Stimulated activated CD4-positive, alpha-beta T cell treated with anti-CD3 and anti-CD28 coated beads, Interleukin-12 subunit alpha, Interleukin-12 subunit beta, amount 100 ng/mL, for 4 hours (primary cell): ENCODE data around the gene RAB4B.
"Not testable (repeated sequence)": the region's sequence is repeated elsewhere in the genome, so short reads cannot be mapped to it uniquely, and the experiment has no call there.

Experiments used
- DNase-seq: peaks from one replicate; pipeline ENCODE4 v3.0.0-alpha.2; 2020

RAB4B gene

DNA sequence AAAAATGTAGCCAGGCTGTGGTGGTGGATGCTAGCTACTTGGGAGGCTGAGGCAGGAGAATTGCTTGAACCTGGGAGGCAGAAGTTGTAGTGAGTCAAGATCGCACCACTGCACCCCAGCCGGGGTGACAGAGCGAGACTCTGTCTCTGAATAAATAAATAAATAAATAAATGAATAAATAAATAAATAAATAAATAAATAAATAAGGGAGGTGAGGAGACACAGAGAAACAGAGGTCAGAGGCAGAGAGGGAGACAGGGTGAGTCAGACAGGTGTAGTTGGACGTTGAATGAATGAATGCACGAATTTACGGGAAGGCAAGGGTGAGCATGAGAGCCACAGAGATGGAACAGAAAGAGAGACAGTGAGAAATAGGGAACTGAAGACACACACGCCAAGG is 3.1 kb downstream of the RAB4B start:
- DNase-seq = no peak

DNA sequence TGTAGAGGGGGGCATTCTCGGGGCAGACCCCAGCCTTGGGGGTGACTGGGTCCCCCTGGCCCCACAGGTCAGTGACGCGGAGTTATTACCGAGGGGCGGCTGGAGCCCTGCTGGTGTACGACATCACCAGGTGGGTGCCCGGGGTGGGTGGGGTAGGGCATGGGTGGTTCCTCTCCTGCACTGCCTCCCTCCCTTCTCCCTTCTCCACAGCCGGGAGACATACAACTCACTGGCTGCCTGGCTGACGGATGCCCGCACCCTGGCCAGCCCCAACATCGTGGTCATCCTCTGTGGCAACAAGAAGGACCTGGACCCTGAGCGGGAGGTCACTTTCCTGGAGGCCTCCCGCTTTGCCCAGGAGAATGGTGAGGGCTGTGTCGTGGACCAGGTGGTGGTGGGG is 5.7 kb downstream of the RAB4B start:
- no peak for DNase-seq

DNA sequence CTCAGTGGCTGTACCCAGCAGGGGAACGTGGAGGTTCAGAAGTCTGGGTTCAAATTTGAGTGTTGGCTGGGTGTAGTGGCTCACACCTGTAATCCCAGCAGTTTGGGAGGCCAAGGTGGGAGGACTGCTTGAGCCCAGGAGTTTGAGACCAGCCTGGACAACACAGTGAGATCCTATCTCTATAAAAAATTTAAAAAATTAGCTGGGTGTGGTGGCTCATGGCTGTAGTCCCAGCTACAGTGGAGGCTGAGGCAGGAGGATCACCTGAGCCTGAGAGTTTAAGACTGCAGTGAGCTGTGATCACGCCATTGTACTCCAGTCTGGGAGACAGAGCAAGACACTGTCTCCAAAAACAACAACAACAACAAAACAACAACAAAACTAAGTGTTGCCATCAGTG is 6.1 kb downstream of the RAB4B start:
- not testable (repeated sequence) for DNase-seq

DNA sequence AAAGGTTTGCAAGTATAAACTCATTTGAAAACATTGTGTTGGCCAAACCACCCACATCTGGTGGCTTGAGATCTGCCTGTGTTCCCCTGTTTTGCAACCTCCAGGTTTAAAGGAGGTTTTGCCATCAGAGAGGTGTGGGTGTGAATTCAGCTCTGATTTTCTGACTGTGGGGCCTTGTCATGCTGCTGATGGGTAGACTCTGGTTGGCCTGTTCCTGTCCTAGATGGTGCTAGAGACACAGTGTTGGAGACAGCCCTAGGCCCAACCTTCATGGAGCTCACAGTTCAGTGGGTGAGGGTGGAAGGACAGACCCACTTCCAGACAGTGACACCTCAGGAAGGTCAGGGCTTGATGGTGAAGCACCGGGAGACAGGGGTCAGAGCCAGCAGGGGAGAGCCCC is 7.5 kb downstream of the RAB4B start:
- DNase-seq = no peak

DNA sequence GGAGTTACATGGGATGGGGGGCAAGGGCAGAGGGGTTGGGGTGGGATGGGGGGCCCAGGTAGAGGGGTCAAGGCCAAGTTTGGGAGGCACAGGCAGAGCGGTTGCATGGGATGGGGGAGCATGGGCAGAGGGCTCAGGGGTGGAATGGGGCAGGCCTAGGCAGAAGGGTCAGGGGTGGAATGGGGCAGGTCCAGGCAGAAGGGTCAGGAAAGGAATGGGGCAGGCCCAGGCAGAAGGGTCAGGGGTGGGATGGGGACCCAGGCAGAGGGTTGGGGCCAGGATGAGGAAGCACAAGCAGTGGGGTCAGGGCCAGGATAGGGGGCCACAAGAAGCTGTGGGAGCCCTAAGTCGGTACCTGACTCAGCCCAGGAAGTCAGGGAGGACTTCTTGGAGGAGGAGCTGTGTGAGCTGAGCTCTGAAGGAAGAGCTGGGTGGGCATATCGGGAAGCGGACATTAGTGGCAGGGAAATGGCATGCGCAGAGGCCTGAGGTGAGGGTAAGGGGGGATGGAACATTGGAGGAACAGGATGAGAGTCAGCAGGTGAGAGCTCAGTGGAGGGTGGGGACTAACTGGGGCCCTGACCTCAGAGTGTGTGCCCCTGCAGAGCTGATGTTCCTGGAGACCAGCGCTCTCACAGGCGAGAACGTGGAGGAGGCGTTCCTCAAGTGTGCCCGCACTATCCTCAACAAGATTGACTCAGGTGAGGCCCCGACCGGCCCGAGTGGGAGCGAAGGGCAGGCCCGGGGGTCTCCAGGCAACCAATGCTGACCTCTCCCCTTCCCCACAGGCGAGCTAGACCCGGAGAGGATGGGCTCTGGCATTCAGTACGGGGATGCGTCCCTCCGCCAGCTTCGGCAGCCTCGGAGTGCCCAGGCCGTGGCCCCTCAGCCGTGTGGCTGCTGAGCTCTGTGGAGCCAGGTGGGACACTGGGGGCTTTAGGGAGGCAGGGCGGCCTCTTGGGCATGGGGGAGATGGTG is 8.3 kb downstream of the RAB4B start:
- no peak for DNase-seq

DNA sequence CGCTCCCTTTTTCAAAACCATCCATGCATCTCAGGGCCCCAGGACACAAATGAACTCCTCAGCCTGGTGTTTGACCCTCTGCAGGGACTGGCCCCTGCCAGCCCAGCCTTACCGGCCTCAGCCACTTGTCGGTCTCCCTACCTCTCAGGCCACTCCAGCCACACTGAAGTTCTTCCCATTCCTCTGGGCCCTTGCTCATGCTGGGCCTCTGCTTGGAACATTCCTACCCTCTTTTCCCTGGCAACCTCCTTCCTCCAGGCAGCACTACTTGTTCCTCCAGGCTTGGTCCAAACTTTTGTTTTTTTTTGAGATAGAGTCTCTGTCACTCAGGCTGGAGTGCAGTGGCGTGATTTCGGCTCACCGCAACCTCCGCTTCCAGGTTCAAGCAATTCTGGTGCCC is 13.3 kb downstream of the RAB4B start:
- DNase-seq = no peak

DNA sequence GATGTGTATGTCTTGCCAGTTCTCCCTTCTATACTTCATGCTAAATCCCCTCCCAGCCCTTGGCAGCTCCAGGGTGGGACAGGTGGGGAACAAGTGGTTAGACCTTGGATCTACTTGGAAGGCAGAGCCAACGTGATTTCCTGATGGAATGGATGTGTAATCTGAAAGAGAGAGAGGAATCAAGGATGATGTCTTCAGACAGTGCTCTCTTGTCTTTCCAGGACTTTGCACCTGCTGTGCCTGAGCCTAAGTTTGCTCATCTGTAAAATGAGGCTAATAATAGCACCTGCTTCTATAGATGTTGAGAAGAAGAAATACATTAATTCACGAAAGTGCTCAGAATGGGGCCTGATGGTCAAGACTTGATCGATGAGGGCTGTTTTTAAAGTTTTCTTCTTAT is 13.9 kb downstream of the RAB4B start:
- no peak for DNase-seq

DNA sequence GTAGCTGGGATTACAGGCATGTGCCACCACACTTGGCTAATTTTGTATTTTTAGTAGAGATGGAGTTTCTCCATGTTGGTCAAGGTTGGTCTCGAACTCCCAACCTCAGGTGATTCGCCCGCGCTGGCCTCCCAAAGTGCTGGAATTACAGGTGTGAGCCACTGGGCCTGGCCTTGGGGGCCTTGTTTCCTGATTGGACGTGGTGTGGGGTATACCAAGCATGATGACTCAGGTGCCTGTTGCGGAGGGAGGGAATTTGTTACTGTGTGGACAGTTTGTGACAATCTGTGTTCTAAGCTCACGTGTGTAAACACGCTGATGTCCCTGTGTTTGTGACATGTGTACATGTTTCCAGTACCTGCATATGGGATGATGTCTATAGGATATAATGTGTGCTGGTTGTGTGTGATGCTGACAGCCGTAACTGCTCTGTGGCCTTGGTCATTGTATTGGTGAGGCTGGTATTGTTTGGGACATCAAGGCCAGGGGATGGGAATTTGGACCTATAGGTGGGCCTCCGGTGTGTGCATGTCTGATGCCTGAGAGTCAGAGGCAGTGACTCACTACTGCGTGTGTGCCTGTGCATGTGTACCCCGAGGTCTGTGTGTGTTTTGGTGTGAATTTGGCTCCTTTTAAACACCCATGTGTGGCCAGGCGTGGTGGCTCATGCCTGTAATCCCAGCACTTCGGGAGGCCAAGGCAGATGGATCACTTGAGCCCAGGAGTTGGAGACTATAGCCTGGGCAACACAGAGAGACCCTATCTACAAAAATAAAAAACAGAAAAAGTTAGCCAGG is 19.3 kb downstream of the RAB4B start:
- DNase-seq = no peak

DNA sequence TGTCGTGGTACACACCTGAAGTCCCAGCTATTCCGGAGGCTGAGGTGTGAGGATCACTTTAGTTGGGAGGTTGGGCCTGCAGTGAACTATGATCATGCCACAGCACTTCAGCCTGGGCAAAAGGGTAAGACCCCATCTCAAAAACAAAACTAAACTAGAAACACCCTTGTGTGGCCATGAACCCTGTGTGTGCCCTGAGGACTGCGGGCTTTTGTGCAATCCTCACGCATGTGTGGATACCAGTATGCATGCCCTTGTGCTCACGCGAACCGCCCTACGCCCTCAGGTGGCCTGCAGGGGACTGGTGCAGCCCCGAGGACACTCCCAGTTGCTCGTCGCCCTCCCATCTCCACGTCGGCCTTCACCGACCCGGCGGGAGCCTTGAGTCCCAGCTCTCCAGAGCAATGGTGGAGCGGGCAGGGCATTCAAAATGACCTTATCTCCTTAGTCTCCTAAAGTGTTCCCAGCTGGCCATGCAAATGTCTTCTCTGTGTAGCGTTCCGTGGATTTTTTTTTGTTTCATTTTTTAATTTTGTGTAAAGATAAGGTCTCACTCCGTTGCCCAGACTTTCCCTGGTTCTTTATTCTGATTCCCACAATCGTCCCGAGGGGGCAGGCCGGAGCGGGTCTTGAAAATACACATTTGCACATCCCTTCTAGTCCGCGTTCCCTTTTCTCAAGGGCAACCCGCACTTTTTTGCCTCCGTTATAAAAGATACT is 20.1 kb downstream of the RAB4B start:
- peak; percentile 48 for DNase-seq

DNA sequence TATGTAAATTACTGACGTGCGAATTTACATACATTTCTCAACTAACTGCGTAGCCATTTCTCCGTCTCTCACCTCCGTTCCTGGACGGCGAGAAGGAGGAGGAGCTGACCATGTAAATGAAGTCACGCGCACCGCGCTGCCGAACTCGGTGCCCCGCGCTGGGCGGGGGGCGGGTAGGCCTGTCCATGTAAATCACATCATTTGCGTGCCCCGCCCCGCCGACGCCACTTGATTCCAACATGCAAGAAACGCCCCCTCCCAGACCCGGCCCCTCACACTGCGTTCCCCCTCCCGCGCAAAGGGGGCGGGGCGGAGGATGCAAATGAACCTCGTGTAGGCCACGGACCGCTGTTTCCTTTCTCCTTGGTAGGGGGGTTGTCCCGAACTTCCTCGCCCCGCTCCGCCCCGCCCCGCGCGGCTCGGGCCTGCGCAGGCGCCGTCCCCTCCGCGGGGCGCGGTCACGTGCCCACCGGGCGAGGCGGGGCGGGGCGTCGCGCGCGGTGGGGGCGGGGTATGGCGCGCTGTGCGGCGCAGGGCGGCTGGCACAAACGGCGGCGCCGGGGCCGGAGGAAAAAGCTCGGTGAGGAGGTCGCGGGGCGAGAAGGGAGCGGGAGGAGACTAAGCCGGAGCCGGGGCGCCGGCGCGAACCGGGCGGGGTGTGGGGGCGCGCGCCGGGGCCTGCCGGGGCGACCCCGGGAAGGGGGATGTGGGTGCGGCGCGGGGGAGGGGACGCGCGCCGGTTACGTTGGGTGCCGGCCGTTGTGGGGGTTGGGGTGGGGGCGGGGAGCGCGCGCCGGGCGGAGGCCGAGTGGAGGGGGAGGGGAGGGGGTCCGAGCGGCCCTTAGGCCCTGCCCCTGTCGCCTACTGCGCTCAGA is 20.9 kb downstream of the RAB4B start, which contains the start of gene EGLN2:
TSS of gene EGLN2 (plus strand) at position 509 of the 875 bp plus-strand sequence. CDS start 1,382 bp downstream, outside the sequence.
- peak; percentile 100 for DNase-seq

DNA sequence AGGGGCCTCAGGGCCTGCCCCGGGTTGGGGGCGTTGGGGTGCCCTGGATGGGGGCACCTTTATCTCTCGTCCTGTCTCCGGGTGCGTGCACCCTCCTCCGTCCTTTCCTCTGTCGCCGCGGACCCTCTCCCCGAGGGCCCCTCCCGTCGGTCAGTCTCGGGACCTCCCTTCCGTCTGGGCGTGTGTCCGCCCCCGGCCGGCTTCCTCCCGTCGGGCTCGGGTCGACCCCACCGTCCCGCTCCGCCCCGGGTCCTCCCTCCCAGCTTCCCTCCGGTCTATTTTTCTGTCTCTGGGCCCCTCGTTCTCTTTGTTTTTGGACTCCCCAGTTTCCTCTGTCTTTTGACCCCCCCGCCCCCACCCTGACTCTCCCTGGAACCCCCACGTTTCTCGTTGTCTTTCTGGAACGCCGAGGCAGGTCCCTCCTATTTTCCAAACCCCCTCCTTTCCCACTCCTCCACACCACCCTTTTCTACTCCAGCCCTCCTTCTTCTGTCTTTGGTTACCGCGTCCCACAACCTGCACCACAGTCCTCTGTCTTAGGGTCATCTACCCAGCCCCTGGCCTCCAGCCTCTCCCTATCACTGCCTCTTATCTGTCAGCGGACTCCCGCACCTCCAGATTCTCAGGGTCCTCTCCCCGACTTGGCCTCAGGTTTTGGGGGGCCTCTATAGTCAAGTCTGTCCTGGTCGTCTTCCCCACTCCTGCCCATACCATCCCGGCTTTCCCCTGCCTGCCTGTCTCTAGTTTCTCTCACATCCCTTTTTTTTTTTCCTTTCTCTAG is 21.7 kb downstream of the RAB4B start:
- DNase-seq = no peak

DNA sequence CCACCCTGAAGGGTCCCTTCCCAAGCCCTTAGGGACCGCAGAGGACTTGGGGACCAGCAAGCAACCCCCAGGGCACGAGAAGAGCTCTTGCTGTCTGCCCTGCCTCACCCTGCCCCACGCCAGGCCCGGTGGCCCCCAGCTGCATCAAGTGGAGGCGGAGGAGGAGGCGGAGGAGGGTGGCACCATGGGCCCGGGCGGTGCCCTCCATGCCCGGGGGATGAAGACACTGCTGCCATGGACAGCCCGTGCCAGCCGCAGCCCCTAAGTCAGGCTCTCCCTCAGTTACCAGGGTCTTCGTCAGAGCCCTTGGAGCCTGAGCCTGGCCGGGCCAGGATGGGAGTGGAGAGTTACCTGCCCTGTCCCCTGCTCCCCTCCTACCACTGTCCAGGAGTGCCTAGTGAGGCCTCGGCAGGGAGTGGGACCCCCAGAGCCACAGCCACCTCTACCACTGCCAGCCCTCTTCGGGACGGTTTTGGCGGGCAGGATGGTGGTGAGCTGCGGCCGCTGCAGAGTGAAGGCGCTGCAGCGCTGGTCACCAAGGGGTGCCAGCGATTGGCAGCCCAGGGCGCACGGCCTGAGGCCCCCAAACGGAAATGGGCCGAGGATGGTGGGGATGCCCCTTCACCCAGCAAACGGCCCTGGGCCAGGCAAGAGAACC is 22.4 kb downstream of the RAB4B start:
- no peak for DNase-seq

DNA sequence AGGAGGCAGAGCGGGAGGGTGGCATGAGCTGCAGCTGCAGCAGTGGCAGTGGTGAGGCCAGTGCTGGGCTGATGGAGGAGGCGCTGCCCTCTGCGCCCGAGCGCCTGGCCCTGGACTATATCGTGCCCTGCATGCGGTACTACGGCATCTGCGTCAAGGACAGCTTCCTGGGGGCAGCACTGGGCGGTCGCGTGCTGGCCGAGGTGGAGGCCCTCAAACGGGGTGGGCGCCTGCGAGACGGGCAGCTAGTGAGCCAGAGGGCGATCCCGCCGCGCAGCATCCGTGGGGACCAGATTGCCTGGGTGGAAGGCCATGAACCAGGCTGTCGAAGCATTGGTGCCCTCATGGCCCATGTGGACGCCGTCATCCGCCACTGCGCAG is 22.9 kb downstream of the RAB4B start:
- DNase-seq = no peak

DNA sequence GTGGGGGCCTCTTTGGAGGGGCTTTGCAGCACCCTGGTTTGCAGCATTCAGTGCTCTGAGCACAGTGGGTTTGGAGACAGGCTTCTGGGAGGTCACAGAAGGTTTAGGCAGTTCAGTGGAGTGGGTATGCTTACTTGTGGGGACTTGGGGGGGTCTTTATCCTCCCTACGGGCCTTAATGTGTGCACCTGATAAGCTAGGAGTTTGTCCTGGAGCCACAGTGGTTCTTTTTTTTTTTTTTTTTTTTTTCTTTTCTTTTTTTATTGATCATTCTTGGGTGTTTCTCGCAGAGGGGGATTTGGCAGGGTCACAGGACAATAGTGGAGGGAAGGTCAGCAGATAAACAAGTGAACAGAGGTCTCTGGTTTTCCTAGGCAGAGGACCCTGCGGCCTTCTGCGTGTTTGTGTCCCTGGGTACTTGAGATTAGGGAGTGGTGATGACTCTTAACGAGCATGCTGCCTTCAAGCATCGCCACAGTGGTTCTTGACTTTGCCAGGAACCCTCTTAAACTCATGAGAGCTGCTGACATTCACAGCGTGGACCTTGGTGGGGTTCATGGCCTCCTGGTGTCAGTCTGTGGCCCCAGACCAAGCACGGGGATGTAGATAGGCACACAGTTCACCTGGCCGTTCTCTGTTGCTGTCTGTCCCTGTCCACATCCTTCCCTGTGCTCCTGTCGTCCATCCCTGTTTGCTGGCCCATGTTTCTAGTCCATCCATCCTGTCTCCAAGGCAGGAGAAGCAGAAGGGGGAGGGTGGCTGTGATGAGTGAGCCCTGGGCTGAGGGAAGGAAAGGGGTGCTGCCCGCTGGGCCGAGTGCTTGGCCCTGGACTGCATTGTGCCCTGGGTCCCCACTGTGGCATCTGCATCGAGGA is 23.6 kb downstream of the RAB4B start:
- DNase-seq = no peak

DNA sequence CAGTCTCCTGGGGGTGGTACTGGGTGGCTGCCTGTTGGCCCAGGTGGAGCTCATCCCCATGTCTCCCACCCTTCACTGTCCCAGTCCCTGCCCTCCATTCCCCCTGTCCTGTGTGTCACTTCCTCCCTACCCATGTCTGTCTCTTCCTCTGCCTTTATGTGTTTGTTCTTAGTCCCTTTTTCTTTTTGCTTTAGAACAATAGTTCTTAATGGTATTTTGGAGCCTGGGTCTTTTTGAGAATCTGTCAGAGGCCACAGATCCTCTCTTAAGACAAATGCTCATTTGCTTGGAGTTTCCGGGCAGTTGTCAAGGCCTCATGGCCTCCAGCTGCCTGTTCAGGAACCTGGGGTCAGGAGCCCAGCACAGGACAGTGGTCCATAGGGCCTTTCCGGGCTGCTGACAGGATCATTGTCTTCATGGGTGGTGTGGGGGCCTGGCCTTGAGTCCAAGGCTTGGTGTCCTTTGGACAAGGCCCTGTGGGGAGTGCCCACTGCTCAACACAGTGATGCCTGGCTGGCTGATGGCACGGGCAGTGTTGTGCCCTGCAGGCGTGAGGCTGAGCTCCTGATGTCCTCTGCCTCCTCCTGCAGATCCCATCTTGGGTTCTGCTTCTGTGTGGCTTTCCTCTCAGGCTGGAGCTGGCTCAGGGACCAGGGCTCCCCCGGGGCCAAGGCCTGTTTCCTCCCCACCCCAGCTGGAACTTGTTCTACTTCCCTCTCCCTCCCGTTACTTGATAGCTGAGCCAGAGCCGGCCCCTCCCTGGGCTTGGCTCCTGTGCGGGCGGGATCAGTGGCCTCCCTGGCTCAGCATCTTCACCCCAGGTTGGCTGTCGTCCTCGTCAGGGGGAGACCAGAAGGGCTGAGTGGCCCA is 24.5 kb downstream of the RAB4B start:
- DNase-seq = no peak

DNA sequence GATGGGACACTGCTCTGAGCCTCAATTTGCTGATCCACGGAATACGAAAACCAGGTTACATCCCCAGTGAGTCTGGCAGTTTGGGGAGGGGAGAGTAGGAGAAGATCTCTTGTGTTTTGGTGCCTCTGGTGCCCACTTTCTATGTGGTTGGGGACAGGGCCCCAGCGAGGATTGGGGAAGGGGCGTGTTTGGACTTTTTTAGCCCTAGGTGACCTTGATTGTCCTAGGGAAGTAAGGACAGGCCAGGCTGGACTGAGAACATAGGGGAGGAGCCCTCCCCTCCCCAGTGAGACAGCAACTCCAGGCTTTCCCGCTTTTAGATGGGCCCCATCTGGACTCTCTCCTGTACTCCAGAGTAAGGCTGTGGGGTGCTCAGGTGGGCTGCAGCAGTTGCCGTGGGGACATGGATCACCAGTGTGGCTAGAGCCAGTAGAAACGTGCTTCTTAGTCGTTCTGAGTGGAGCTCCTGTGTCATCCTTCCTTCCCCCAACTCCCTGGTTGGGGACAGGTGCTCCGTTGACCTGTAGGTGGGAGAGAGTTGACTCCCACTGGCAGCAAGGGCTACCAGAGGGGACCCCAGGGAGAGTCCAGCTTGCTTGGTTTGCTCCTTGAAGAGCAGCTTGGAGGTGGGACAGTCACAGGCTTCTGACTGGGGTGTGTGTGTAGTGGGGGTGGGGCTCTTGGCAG is 25.3 kb downstream of the RAB4B start:
- no peak for DNase-seq

DNA sequence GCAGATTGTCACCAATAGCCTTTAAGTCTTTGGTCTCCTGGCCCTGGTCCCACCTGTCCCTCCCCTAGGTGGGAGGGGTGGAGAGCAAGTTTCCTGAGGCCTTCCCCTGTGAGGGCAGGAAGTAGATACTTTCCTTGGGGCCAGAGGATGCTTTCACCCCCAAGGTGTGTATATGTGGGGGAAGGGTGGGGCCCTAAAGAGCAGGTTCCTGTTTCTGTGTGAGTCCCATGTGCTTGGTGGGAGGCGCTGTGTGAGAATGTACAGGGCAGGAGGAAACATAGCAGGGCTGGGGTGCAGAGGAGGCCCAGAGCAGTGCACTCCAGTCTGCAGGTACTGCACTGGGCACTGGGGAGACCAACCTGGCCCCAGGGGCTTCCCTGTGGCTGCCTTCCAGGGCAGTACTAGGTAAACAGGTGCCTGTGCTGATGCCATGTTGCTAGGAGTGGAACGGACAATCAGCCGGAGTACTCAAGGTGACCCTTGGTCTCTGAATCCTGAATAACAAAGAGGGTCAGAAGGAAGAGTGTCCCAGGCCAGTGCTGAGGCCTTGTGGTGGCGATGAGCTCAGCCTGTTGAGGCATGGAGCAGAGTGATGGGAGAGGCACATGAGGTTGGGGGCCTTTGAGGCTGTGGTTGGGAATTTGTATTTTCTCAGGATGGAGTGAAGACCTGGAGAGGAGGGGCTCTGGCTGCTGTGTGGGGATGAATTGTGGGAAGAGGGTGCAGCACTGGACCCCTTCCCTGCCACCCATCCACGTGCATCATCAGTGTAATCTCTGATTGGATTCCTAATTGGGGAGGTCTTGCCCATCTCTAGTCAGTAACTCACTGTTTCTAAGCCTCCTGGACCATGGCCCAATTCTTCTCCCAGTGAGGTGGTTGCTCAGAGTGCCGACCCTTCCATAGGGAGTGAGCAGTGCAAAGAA is 26.1 kb downstream of the RAB4B start:
- DNase-seq = no peak
